IPS-18a (cell line): Measurements from ENCODE around the gene SCLT1.

Experiments used
- H3K27ac ChIP-seq: one replicate; pipeline ENCODE4 v1.5.1; 2013; ENCODE audit warnings: low read length
- H3K27me3 ChIP-seq: one replicate; pipeline ENCODE4 v1.6.1; 2013; ENCODE audit warnings: mild to moderate bottlenecking, low read length; ENCODE audit not compliant: control insufficient read depth, insufficient read depth
- H3K36me3 ChIP-seq: one replicate; pipeline ENCODE4 v1.6.1; 2013; ENCODE audit warnings: low read depth, low read length; ENCODE audit not compliant: control insufficient read depth
- H3K4me1 ChIP-seq: one replicate; pipeline ENCODE4 v1.6.1; 2013; ENCODE audit warnings: low read depth, low read length; ENCODE audit not compliant: control insufficient read depth
- H3K4me3 ChIP-seq: one replicate; pipeline ENCODE4 v1.5.1; 2013; ENCODE audit warnings: low read length
- H3K9ac ChIP-seq: one replicate; pipeline ENCODE4 v1.6.1; 2013; ENCODE audit warnings: mild to moderate bottlenecking, low read length, moderate library complexity
- H3K9me3 ChIP-seq: one replicate; pipeline ENCODE4 v1.6.1; 2013; ENCODE audit warnings: low read depth, low read length; ENCODE audit not compliant: control insufficient read depth

SCLT1 gene

DNA sequence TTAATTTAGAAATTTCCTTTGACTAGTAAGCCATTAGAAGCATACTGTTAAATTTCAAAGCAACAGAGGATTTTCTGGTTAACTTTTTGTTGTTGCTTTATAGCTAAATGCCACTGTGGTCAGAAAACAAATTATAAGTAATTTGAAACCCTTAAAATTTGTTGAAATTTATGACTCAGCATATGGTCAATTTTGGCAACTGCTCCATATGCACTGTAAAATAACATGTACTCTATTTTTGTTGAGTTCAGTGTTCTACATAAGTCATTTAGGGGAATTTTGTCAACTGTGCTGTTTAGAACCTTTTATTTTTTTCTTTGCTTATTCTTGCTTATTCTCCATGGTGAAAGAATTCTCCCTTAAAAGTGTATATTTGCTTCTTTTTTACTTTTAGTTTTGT is 28.6 kb downstream of the SCLT1 start:
- no peak overlapping the region for H3K4me3 ChIP-seq
- no peaks in the 10 kb centered on the region for H3K36me3 ChIP-seq
- no peak overlapping the region for H3K9ac ChIP-seq
- H3K4me1 ChIP-seq, result no peaks in the 10 kb centered on the region
- no peak overlapping the region for H3K27ac ChIP-seq
- H3K27me3 ChIP-seq, result no peaks in the 10 kb centered on the region
- peaks cover 25% of the 10 kb centered on the region for H3K9me3 ChIP-seq

DNA sequence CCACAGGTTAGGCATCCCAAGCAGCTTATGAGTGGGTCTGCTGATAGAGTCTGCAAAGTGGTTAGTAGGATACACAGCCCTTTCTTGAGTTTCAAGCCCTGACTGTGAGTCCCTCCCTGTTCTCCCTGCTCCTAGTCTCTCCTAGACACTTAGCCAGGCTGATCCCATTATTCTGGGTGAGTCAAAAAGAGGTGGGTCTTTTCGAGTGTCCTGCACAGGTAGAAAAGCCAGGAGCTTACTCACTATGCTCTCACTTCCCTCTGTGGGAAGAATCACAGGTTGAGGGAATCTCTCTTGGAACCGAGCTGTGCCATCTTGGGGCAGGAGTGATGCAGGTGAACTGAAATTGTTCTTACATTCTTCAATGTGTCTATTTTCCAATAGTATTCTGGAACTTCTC is 29.7 kb downstream of the SCLT1 start:
- H3K4me3 ChIP-seq, result no peak overlapping the region
- H3K4me1 ChIP-seq, result no peaks in the 10 kb centered on the region
- no peaks in the 10 kb centered on the region for H3K36me3 ChIP-seq
- H3K27me3 ChIP-seq, result no peaks in the 10 kb centered on the region
- H3K9me3 ChIP-seq, result peaks cover 28% of the 10 kb centered on the region
- H3K9ac ChIP-seq, result no peak overlapping the region
- no peak overlapping the region for H3K27ac ChIP-seq

DNA sequence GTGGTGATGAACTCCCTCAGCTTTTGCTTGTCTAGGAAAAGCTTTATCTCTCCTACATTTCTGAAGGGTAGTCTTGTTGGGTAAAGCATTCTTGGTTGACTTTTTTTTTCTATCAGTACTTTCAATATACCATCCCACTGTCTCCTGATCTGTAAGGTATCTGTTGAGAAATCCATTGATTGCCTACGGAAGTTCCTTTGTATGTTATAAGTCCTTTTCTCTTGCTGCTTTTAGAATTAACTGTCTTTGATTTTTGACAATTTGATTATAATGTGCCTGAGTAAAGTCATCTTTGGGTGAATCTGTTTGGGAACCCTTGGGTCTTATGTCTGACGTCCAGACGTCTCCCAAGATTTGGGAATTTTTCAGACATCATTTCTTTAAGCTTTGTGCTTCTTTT is 30.8 kb downstream of the SCLT1 start:
- no peaks in the 10 kb centered on the region for H3K27me3 ChIP-seq
- no peaks in the 10 kb centered on the region for H3K36me3 ChIP-seq
- H3K4me1 ChIP-seq, result no peaks in the 10 kb centered on the region
- no peak overlapping the region for H3K9ac ChIP-seq
- no peak overlapping the region for H3K4me3 ChIP-seq
- H3K9me3 ChIP-seq, result peaks cover 34% of the 10 kb centered on the region
- no peak overlapping the region for H3K27ac ChIP-seq

DNA sequence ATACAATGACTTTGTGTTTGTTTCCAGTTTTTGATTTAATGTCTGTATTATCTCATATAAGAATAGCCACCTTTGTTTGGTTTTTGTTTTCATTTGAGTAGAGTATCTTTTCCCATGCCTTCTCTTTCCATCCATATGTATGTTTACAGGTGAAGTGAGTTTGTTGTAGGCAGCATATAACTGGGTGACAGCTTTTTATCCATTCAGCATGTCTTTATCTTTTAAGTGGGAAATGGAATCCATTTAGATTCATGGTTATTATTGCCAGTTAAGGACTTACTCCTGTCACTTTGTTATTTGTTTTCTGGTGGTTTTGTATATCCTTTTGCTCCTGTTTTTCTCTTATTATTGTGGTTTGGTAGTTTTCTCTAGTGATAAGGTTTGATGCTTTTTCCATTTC is 34.3 kb downstream of the SCLT1 start:
- H3K27me3 ChIP-seq, result no peaks in the 10 kb centered on the region
- H3K36me3 ChIP-seq, result no peaks in the 10 kb centered on the region
- no peak overlapping the region for H3K27ac ChIP-seq
- H3K4me3 ChIP-seq, result no peak overlapping the region
- no peaks in the 10 kb centered on the region for H3K4me1 ChIP-seq
- peaks cover 51% of the 10 kb centered on the region for H3K9me3 ChIP-seq
- H3K9ac ChIP-seq, result no peak overlapping the region

DNA sequence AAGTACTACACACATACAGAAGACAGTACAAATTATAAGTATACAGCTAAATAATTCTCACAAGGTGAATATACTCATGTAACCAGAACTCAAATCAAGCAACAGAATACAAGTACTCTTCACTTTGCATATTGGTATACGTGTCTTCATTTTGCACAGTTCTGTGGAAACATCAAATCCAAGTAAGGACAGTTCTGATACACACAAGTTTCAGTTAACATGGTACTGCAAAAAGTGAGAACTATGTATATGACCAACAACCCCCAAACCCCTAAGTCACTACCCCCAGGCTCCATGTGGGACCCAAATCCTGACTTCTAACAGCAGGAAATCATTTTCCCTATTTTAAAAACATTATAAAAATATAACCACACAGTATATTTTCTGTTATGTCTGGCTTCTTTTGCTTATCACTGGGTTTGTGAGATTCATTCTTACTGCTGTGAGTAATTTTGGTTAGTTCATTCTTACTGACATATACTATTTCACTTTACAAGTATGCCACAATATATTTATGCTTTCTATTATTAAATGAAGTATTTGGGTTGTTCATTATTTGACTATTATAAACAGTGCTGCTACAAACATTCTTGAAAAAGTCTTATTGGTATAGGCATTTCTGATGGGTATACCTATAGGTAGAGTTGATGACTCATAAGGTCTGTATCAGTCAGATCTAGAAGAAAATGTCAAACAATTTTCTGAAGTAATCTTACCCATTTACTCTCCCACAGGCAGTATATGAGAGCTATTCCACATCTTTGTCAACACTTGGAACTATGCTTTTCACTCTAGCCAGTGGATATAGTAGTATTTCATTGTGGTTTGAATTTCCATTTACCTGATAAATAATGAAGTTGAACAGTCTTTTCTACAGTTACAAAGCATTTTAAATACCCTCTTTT is 47.0 kb downstream of the SCLT1 start:
- Histone ChIP-seq H3K27ac (no peak overlapping the region), H3K9me3 (no peaks in the 10 kb centered on the region), H3K4me3 (no peak overlapping the region), H3K9ac (no peak overlapping the region), H3K36me3 (no peaks in the 10 kb centered on the region), H3K27me3 (no peaks in the 10 kb centered on the region), H3K4me1 (no peaks in the 10 kb centered on the region)

DNA sequence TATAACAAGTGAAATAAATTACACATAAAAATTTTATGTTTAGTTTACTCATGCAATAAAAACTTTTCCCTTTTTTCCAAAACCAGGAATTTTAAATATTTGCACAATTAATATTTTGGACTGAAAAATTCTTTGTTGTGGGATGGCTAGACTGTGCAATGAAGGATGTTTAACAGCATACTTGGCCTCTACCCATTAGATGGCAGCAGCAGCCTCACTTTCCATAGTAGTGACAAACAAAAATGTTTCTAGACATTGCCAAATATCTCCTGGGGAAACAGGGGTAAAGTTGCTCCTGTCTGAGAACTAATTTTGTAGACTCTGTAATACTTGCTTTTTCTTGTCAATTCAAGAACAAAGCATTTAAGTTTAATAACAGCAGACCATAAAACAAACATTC is 49.8 kb downstream of the SCLT1 start:
- Histone ChIP-seq H3K4me3 (no peak overlapping the region), H3K9me3 (no peaks in the 10 kb centered on the region), H3K27me3 (no peaks in the 10 kb centered on the region), H3K4me1 (no peaks in the 10 kb centered on the region), H3K27ac (no peak overlapping the region), H3K36me3 (no peaks in the 10 kb centered on the region), H3K9ac (no peak overlapping the region)

DNA sequence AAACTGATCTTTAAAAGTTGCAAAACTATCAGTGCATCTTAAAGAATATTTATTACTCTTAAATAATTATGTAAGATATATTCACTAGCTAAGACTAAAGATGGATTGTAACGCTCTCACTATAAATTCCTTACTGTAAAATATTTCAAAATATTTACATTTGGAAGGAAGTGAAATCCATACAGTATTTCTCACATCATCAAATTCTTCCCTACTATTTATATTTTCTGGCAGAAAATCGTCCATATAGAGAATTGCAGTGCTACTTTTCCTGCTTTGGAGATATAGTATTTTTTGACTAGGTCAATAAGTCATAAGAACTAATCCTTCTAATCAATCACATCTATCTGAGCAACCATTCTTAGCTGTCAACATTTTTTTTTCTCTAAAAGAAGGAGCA is 52.9 kb downstream of the SCLT1 start:
- Histone ChIP-seq H3K27ac (no peak overlapping the region), H3K9me3 (no peaks in the 10 kb centered on the region), H3K27me3 (no peaks in the 10 kb centered on the region), H3K4me3 (no peak overlapping the region), H3K9ac (no peak overlapping the region), H3K36me3 (no peaks in the 10 kb centered on the region), H3K4me1 (no peaks in the 10 kb centered on the region)

DNA sequence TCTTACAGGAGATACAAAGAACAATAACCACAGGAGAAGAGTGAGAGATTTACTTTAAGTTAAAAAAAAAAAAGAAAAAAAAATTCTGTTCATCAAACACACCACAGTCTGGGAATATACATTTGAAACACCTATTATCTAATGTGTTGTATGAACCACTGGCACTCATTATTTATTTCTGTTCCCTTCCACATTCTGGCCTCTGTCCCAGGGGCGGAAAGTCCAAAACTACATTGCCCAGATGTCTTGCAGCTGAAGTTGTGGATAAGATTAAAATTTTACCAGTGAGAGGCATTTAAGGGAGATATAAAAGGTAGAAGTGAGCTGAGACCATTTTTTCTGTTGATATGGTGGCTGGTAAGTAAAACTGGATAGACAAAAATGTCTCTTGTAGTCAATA is 56.2 kb downstream of the SCLT1 start:
- Histone ChIP-seq H3K9ac (no peak overlapping the region), H3K36me3 (no peaks in the 10 kb centered on the region), H3K27me3 (no peaks in the 10 kb centered on the region), H3K27ac (no peak overlapping the region), H3K4me1 (no peaks in the 10 kb centered on the region), H3K9me3 (no peaks in the 10 kb centered on the region), H3K4me3 (no peak overlapping the region)

DNA sequence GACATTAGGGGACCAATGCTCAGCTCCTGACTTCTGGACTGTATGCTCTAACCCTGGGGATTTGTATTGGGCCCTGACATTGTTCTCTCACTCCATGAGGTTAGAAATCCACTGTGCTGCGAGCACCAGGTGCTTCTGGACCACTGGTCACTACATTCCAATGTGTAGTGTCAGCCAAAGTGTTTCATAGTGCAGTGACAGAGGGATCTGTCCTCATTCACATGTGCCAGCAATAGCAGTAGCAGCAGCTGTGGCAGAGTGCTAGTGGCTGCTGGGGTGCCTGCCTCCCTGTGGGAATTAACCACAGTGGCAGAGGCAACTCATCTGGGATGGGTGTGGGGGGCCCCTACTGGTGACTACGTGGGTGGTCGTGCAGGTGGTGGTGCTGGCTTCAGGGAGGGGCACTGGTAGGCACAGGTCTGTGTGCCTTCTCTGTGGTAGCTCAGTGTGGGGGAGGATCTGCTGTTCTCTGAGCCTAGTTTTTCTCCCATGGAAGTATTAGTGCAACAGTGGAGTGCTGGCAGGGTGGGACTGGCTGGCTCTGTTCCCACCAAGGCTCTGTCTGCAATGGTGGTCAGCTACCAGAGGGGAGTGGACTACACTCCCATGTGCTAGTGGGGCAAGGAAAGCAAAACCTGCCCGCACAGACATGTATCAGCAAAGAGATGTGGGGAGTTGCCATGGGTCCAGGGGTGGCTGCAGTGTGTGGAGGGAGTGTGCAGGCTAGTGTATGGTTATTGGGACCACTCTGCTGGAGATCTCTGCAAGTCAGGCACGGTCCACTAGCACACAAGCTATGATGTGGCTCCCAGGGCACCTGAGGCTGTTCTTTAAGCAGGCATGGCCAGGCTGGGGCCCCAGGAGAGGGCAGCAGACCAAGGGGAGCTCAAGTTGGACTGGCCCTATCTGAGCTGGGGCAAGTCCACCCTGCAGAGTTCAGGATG is 78.5 kb downstream of the SCLT1 start:
- peaks cover 5% of the 10 kb centered on the region for H3K9me3 ChIP-seq
- no peaks in the 10 kb centered on the region for H3K27me3 ChIP-seq
- no peak overlapping the region for H3K4me3 ChIP-seq
- H3K36me3 ChIP-seq, result no peaks in the 10 kb centered on the region
- no peak overlapping the region for H3K27ac ChIP-seq
- H3K4me1 ChIP-seq, result no peaks in the 10 kb centered on the region
- no peak overlapping the region for H3K9ac ChIP-seq

DNA sequence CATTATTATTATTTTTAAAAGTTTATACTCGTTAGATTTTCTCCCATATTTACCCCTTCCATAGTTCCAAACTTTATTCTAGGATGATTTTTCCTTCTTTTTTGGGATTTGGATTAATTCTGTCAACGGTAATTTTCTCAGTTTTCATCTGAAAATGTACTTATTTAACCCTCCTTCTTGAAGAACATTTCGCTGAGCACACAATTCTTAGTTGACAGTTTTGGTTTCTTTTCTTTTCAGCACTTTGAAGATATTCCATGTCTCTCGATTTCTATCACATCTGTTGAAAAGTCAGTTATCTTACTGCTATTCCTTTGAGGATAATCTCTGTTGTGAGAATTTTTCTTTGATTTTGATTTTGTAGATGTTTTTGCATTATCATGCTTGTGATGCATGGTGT is 85.2 kb downstream of the SCLT1 start:
- Histone ChIP-seq H3K27ac (no peak overlapping the region), H3K36me3 (no peaks in the 10 kb centered on the region), H3K4me3 (no peak overlapping the region), H3K27me3 (no peaks in the 10 kb centered on the region), H3K9me3 (peaks cover 17% of the 10 kb centered on the region), H3K4me1 (no peaks in the 10 kb centered on the region), H3K9ac (no peak overlapping the region)

DNA sequence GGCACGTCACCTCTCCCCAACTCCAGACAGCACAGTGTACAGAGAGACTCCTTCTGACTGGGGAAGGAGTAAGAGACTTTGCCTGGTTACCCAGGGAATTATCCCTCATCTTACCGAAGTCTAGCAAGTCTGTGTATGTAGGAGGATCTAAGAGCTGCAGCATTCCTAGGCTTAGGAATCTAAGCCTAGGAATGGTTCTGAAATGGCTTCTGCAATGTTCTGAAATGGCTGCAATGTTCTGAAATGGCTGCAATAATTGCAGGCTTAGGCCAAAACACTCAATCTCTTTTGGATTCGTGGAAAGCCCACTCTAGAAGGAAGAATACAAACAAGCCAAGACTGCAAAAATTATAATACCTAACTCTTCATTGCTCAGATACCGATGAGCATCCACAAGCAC is 106.4 kb downstream of the SCLT1 start:
- no peaks in the 10 kb centered on the region for H3K27me3 ChIP-seq
- H3K27ac ChIP-seq, result no peak overlapping the region
- no peak overlapping the region for H3K9ac ChIP-seq
- no peak overlapping the region for H3K4me3 ChIP-seq
- H3K4me1 ChIP-seq, result no peaks in the 10 kb centered on the region
- no peaks in the 10 kb centered on the region for H3K9me3 ChIP-seq
- H3K36me3 ChIP-seq, result no peaks in the 10 kb centered on the region
